HL-60 (cell line): ENCODE data around the gene SPOCK3.

Experiments
- CTCF ChIP-seq: IDR thresholded peaks from one replicate; pipeline ENCODE4 v1.5.1; 2011; ENCODE audit warnings: low read length, control low read depth, inconsistent platforms; ENCODE audit not compliant: insufficient read depth
- POLR2AphosphoS5 ChIP-seq: IDR thresholded peaks from 2 replicates; pipeline ENCODE4 v1.6.1; 2012; ENCODE audit warnings: low read depth
- TF ChIP-seq, protein P1 (sequence below): IDR thresholded peaks from 2 replicates; pipeline ENCODE4 v1.6.1; 2012; ENCODE audit warnings: low read depth; ENCODE audit not compliant: insufficient replicate concordance

DNA sequence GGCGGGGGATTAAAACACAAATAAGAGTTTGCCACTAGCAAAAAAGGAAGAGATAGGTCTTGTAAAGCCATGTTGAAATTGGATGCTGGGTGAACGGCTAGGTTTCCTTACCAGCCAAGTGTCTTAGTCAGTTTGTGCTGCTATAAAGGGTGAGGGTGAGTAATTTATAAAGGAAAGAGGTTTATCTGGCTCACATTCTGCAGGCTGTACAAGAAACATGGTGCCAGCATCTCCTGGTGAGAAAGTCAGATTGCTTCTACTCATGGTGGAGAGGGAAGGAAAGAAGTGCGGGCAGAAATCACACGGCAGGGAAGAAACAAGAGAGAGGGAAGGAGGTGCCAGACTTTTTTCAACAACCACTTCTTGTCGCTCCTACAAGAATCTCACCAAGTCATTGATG is 507.5 kb downstream of the SPOCK3 start:
- TF ChIP-seq CTCF (no peak), POLR2AphosphoS5 (no peak)
- TF ChIP-seq, protein P1, sequence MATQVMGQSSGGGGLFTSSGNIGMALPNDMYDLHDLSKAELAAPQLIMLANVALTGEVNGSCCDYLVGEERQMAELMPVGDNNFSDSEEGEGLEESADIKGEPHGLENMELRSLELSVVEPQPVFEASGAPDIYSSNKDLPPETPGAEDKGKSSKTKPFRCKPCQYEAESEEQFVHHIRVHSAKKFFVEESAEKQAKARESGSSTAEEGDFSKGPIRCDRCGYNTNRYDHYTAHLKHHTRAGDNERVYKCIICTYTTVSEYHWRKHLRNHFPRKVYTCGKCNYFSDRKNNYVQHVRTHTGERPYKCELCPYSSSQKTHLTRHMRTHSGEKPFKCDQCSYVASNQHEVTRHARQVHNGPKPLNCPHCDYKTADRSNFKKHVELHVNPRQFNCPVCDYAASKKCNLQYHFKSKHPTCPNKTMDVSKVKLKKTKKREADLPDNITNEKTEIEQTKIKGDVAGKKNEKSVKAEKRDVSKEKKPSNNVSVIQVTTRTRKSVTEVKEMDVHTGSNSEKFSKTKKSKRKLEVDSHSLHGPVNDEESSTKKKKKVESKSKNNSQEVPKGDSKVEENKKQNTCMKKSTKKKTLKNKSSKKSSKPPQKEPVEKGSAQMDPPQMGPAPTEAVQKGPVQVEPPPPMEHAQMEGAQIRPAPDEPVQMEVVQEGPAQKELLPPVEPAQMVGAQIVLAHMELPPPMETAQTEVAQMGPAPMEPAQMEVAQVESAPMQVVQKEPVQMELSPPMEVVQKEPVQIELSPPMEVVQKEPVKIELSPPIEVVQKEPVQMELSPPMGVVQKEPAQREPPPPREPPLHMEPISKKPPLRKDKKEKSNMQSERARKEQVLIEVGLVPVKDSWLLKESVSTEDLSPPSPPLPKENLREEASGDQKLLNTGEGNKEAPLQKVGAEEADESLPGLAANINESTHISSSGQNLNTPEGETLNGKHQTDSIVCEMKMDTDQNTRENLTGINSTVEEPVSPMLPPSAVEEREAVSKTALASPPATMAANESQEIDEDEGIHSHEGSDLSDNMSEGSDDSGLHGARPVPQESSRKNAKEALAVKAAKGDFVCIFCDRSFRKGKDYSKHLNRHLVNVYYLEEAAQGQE, result no peak
